ENCODE results near the gene HSD17B2. TPM values are rescaled to one million over a fixed set of nuclear protein-coding genes. Genes with fewer than 3 reads are reported as not detected.

Gene HSD17B2
- polyA plus RNA-seq, 1 of the 3 experiments (the other 2 are of a cell fraction) = not detected

DNA sequence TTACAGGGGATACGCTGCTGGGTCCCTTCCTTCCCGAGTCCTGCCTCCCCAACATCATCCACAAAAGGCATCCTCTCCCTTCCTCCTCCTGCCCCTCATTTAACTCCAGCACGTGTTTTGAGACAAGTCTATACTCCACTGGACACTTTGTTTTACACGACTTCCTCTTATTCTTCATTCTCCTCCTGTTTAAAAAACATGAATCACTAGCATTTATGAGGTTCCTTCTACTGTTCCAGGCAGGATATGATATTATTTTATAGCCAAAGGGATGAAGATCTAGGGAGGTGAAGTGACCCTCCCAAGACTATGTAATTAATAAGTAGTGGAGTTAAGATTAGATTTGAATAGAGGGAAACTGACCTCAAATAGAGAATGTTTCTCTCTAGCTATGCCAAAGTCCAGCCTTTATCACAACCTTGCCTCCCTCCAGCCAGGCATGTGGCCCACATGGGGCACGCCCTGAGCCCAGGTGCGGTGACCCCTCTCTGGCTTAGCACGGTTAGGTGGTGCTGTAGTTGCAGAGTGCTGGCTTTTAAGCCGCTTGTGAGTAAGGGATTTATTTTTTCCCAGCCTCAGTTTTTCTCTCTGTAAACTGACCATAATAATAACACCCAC, 1.3 kb upstream of the HSD17B2 start:
- H3K4me2 ChIP-seq = no peak overlapping the region
- no peak for TF ChIP-seq RFX5 (IDR thresholded peaks at IDR 0.05; ENCODE audit: low read length)
- TF ChIP-seq, protein P1, sequence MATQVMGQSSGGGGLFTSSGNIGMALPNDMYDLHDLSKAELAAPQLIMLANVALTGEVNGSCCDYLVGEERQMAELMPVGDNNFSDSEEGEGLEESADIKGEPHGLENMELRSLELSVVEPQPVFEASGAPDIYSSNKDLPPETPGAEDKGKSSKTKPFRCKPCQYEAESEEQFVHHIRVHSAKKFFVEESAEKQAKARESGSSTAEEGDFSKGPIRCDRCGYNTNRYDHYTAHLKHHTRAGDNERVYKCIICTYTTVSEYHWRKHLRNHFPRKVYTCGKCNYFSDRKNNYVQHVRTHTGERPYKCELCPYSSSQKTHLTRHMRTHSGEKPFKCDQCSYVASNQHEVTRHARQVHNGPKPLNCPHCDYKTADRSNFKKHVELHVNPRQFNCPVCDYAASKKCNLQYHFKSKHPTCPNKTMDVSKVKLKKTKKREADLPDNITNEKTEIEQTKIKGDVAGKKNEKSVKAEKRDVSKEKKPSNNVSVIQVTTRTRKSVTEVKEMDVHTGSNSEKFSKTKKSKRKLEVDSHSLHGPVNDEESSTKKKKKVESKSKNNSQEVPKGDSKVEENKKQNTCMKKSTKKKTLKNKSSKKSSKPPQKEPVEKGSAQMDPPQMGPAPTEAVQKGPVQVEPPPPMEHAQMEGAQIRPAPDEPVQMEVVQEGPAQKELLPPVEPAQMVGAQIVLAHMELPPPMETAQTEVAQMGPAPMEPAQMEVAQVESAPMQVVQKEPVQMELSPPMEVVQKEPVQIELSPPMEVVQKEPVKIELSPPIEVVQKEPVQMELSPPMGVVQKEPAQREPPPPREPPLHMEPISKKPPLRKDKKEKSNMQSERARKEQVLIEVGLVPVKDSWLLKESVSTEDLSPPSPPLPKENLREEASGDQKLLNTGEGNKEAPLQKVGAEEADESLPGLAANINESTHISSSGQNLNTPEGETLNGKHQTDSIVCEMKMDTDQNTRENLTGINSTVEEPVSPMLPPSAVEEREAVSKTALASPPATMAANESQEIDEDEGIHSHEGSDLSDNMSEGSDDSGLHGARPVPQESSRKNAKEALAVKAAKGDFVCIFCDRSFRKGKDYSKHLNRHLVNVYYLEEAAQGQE (IDR thresholded peaks at IDR 0.05; ENCODE audit: low read depth, low read length) = no peak
- TF ChIP-seq NRF1 (IDR thresholded peaks at IDR 0.05; ENCODE audit: low read depth, low read length) = no peak
- H3F3A ChIP-seq (replicated peaks; ENCODE audit: insufficient read depth) = no peaks in the 10 kb centered on the region
- ChIA-PET POLR2A (no interaction called here), CTCF (interaction anchor here (0.5 to 1.3 kb wide), 2 partner anchors 144 to 197 kb away, joined by 3 to 4 read pairs; no protein-coding TSS in a partner anchor)
- no peaks in the 10 kb centered on the region for H3K9me3 ChIP-seq
- no peaks in the 10 kb centered on the region for H3K27me3 ChIP-seq (ENCODE audit: insufficient read depth)
- no peaks in the 10 kb centered on the region for H4K20me1 ChIP-seq (ENCODE audit: insufficient read depth)
- no peak for DNase-seq
- no peaks in the 10 kb centered on the region for H3K9me2 ChIP-seq
- WGBS (ENCODE audit: low lambda C conversion rate) = 45% methylated on average over 8 of the region's 8 CpGs
- H3K36me3 ChIP-seq (replicated peaks in 1 of 2; ENCODE audit: control insufficient read depth in 1 of 2, insufficient read depth in 2 of 2, low read length in 1 of 2) = no peaks in the 10 kb centered on the region
- no peak overlapping the region for H3K9ac ChIP-seq
- H3K4me1 ChIP-seq (ENCODE audit: control insufficient read depth in 1 of 2, insufficient read depth in 2 of 2, low read depth in 1 of 2, low read length in 1 of 2) = no peaks in the 10 kb centered on the region; a peak in 1 of 4 replicates
- no peak overlapping the region for H3K27ac ChIP-seq (ENCODE audit: low read depth in 2 of 2, low read length in 1 of 2)
- no peaks in the 10 kb centered on the region for H3K79me2 ChIP-seq (ENCODE audit: insufficient read depth)
- no peak overlapping the region for H2AFZ ChIP-seq (ENCODE audit: low read depth)
- no peak overlapping the region for H3K4me3 ChIP-seq (ENCODE audit: low read depth in 2 of 2, low read length in 1 of 2)

DNA sequence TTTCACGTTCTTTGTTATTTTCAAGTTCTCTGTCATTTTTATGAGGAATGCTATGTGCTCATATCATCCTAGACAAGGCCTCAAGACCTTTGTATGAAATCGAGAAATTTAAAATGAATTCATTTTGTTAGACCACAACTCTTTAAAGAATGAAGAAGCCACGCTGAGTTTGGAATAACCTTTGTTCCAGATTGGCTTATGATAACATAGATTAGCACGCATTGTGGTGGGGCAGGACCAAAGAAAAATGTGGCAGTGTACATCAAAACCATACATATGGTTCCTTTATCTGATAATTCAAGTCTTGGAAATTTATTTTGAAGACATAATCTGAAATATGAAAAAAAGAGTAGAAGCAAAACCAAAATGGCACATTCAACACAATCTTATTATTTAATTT, 2.2 kb downstream of the HSD17B2 start:
- ChIA-PET POLR2A (no interaction called here), CTCF (interaction anchor here (1.0 kb wide), 1 partner anchor 8 kb away, joined by 3 read pairs; no protein-coding TSS in a partner anchor)
- WGBS (ENCODE audit: low lambda C conversion rate) = 35% methylated on average over 4 of the region's 4 CpGs
- Histone ChIP-seq H3K4me2 (no peak overlapping the region), H3K4me1 (ENCODE audit: control insufficient read depth in 1 of 2, insufficient read depth in 2 of 2, low read depth in 1 of 2, low read length in 1 of 2) (no peaks in the 10 kb centered on the region; a peak in 1 of 4 replicates), H3K27me3 (ENCODE audit: insufficient read depth) (no peaks in the 10 kb centered on the region; the same call in 1 of the 2 replicates), H3K9me3 (no peaks in the 10 kb centered on the region), H3K9me2 (no peaks in the 10 kb centered on the region), H4K20me1 (ENCODE audit: insufficient read depth) (no peaks in the 10 kb centered on the region), H3K9ac (no peak overlapping the region), H3F3A (replicated peaks; ENCODE audit: insufficient read depth) (no peaks in the 10 kb centered on the region), H3K27ac (ENCODE audit: low read depth in 2 of 2, low read length in 1 of 2) (no peak overlapping the region), H3K79me2 (ENCODE audit: insufficient read depth) (no peaks in the 10 kb centered on the region), H2AFZ (ENCODE audit: low read depth) (no peak overlapping the region), H3K36me3 (replicated peaks in 1 of 2; ENCODE audit: control insufficient read depth in 1 of 2, insufficient read depth in 2 of 2, low read length in 1 of 2) (no peaks in the 10 kb centered on the region), H3K4me3 (ENCODE audit: low read depth in 2 of 2, low read length in 1 of 2) (no peak overlapping the region)
- TF ChIP-seq EZH2phosphoT487 (IDR thresholded peaks at IDR 0.05; ENCODE audit: borderline replicate concordance, low read depth) = no peak
- TF ChIP-seq MXI1 (IDR thresholded peaks at IDR 0.05; ENCODE audit: low read depth, low read length) = no peak
- TF ChIP-seq SIN3A (IDR thresholded peaks at IDR 0.05; ENCODE audit: borderline replicate concordance, low read depth, low read length) = no peak
- no peak for TF ChIP-seq GATA2 (CRISPR knock-in tag; IDR thresholded peaks at IDR 0.05)
- TF ChIP-seq ELF1 (IDR thresholded peaks at IDR 0.05) = no peak
- TF ChIP-seq, protein P2, sequence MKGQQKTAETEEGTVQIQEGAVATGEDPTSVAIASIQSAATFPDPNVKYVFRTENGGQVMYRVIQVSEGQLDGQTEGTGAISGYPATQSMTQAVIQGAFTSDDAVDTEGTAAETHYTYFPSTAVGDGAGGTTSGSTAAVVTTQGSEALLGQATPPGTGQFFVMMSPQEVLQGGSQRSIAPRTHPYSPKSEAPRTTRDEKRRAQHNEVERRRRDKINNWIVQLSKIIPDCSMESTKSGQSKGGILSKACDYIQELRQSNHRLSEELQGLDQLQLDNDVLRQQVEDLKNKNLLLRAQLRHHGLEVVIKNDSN (IDR thresholded peaks at IDR 0.05; ENCODE audit: borderline replicate concordance, low read depth) = no peak
- TF ChIP-seq POLR2AphosphoS5 (IDR thresholded peaks at IDR 0.05; ENCODE audit: low read depth, low read length) = no peak
- no peak for DNase-seq

Measured in SK-N-SH (cell line).